Dermis lymphatic vessel endothelial cell (primary cell): ENCODE results near the gene LASP1. TPM values are rescaled to one million over a fixed set of nuclear protein-coding genes. Genes with fewer than 3 reads are reported as not detected.

Source experiments
- total RNA-seq: library from RNA; depleted of rRNA; stranded (reverse); fragments of >200 nt; gene quantifications from 2 replicates; pipeline ENCODE4 v1.2.1, GENCODE V29; 2014

The LASP1 gene
- 51.6 and 64.0 TPM in 2 replicates for total RNA-seq

GRCh38 chr17:38869526-38870258, at the start of gene LASP1:
LASP1 (plus strand) TSS chr17:38870058; CDS start chr17:38870190, 132 bp downstream.

GRCh38 chr17:38824899-38825761, 44.7 kb upstream of the LASP1 start, which contains the start of gene CWC25:
CWC25 (minus strand) TSS chr17:38825321; CDS start chr17:38825183, 138 bp downstream.

GRCh38 chr17:38853292-38854219, 16.3 kb upstream of the LASP1 start, which contains the start of gene RPL23:
RPL23 (minus strand) TSS chr17:38853721; CDS start chr17:38853710, 11 bp downstream.

GRCh38 chr17:38925263-38925995, 55.6 kb downstream of the LASP1 start, which contains the start of gene LASP1NB:
LASP1NB (plus strand) TSS chr17:38925614.

GRCh38 chr17:38967290-38967738, 97.5 kb downstream of the LASP1 start, which contains the start of gene FBXO47:
FBXO47 (minus strand) TSS chr17:38967403; CDS start chr17:38963025, 4,378 bp downstream.

Other genes starting within 250 kb of the LASP1 start
- gene EPOP, start 195.1 kb upstream of the LASP1 start, total RNA-seq: 0.33 and 0.60 TPM in 2 replicates
- 20.0 and 20.5 TPM in 2 replicates for gene MLLT6, start 164.8 kb upstream of the LASP1 start, total RNA-seq
- gene CISD3, start 139.7 kb upstream of the LASP1 start, total RNA-seq: 2.0 and 2.9 TPM in 2 replicates
- 3.6 TPM in 2 replicates for gene PCGF2, start 121.7 kb upstream of the LASP1 start, total RNA-seq
- 298 and 351 TPM in 2 replicates for gene PSMB3, start 117.3 kb upstream of the LASP1 start, total RNA-seq
- 30.3 and 37.2 TPM in 2 replicates for gene PIP4K2B, start 70.5 kb upstream of the LASP1 start, total RNA-seq
- 8.5 and 9.7 TPM in 2 replicates for gene CWC25, start 44.7 kb upstream of the LASP1 start, total RNA-seq
- gene RPL23, start 16.3 kb upstream of the LASP1 start, total RNA-seq: 2,234 and 2,254 TPM in 2 replicates
- under 0.01 TPM in 1 of 2 replicates, not detected in the other for gene FBXO47, start 97.3 kb downstream of the LASP1 start, total RNA-seq